Transverse colon (tissue), 4 donors: ENCODE data around the gene CPSF4L.

ENCODE experiments used
- CTCF ChIP-seq, 5 experiments: fragments of 200-600 bp in 3 of 5; fragments of 450-650 bp in 2 of 5; sonication (generic) in 3 of 5; IDR thresholded peaks; 1 replicate in 2 of 5; 2 replicates in 3 of 5; pipeline ENCODE4 v1.5.1; 2016 to 2017; ENCODE audit warnings: antibody characterized with exemption in 5 of 5, inconsistent platforms in 3 of 5, mild to moderate bottlenecking in 2 of 5, moderate library complexity in 1 of 5
- POLR2A ChIP-seq: fragments of 450-650 bp; IDR thresholded peaks from one replicate; pipeline ENCODE4 v1.6.1; 2016; ENCODE audit warnings: antibody characterized with exemption, mild to moderate bottlenecking, moderate library complexity
- POLR2AphosphoS5 ChIP-seq, 3 donors: sonication (generic); formaldehyde crosslinking; IDR thresholded peaks; one replicate each; pipeline ENCODE4 v1.6.1; 2016; ENCODE audit warnings: antibody characterized with exemption in 3 of 3

DNA sequence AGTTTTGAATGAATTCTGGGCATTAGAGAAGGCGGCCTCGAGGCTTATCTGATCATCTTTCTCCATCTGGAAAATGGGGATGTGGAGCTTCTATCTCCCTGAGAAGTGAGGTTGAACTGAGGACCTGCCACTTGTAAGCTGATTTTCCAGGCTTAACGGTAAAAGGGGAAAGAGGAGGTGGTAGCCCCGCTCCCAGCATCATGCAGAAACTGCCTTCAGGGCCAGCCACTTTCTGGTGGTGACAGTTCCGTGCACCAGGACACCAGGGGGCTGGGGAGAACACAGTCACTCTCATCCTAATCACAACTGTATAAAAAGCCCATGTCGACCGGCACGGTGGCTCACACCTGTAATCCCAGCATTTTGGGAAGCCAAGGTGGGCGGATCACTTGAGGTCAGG lies 20.9 kb upstream of the CPSF4L start:
- TF ChIP-seq CTCF (IDR thresholded peaks at IDR 0.05) (no peak), POLR2AphosphoS5 (IDR thresholded peaks at IDR 0.05) (no peak), POLR2A (no peak)
